ENCODE measurements around the gene CEP152. TPM values are rescaled to one million over a fixed set of nuclear protein-coding genes. Genes with fewer than 3 reads are reported as not detected.

The CEP152 gene
- total RNA-seq, 4 donors from 2014 or later, result 4.2 to 10.5 (median 4.8) TPM

DNA sequence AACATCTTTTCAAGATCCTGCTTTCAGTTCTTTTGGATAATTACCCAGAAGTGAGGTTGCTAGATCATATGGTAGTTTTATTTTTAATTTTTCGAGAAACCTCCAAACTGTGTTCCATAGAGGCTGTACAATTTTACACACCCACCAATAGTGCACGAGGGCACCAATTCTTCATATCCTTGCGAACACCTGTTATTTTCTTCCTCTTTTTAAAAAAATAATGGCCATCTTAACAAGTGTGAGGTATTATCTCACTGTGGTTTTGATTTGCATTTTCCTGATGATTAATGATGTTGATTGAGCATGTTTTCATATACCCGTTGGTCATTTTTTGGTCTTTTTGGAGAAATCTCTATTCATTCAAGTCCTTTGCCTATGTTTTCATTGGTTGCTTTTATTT, 17.6 kb upstream of the CEP152 start:
- DNase-seq, result no peak
- no peaks in the 10 kb centered on the region for H3K27me3 ChIP-seq

DNA sequence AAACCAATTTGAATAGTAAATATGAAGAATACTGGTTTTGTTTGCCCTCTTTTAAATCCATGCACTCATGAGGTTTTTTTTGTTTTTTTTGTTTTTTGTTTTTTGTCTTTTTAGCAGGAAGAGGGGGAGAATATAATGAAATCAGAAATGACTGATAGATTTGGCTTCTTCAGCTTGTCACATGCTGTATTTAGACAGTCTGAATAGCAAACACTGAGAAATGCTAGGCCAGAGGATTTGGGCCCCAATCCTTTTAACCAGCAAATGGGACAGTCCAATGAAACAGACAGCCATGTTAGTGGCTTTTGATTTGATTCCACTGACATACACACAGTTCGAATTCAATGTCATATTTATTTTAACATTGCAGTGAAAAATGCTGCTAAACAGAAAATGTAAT, 14.2 kb upstream of the CEP152 start:
- no peaks in the 10 kb centered on the region for H3K27me3 ChIP-seq
- no peak overlapping the region for H3K27ac ChIP-seq
- DNase-seq, result no peak
- intact Hi-C loops (cut with DNase I; ENCODE audit: low total_unique reads), result no loop called here
- H3K4me1 ChIP-seq, result no peaks in the 10 kb centered on the region
- no peaks in the 10 kb centered on the region for H3K9me3 ChIP-seq
- no peaks in the 10 kb centered on the region for H3K36me3 ChIP-seq
- H3K4me3 ChIP-seq, result no peak overlapping the region
- TF ChIP-seq POLR2A (IDR thresholded peaks at IDR 0.05), result no peak

More for the DNA sequence above, 17.6 kb upstream of the CEP152 start:
- intact Hi-C loops (cut with DNase I; ENCODE audit: low total_unique reads), result no loop called here
- Histone ChIP-seq H3K4me3 (no peak overlapping the region), H3K27ac (no peak overlapping the region), H3K4me1 (no peaks in the 10 kb centered on the region), H3K9me3 (no peaks in the 10 kb centered on the region), H3K36me3 (no peaks in the 10 kb centered on the region)
- TF ChIP-seq CTCF (IDR thresholded peaks at IDR 0.05), result no peak

DNA sequence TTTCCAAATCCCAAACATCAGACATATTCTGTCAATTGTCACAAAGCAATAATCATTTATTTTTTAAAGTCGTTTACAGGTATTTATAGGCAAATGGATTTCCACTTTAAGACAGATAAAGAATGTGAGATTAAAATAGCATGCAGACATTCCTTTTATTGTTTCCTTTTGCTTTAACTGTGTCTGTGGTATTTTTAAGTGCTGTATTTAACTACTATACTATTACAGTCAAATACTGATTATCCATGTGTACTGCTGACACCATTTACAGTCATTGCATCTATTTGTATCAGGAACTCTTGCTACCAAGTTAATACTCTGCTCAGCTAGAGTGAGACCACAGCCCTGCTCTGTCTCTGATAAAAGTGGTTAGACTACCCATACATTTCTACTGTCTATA, 12.8 kb upstream of the CEP152 start:
- no peak overlapping the region for H3K4me3 ChIP-seq
- no peaks in the 10 kb centered on the region for H3K9me3 ChIP-seq
- H3K27ac ChIP-seq, result no peak overlapping the region
- no peak for DNase-seq
- no peaks in the 10 kb centered on the region for H3K4me1 ChIP-seq
- H3K27me3 ChIP-seq, result no peaks in the 10 kb centered on the region
- TF ChIP-seq POLR2A (IDR thresholded peaks at IDR 0.05), result no peak
- no peaks in the 10 kb centered on the region for H3K36me3 ChIP-seq
- intact Hi-C loops (cut with DNase I; ENCODE audit: low total_unique reads), result no loop called here

GRCh38 chr15:48823237-48823636, 12.4 kb upstream of the CEP152 start:
- intact Hi-C loops (cut with DNase I; ENCODE audit: low total_unique reads), result no loop called here
- Histone ChIP-seq H3K4me3 (no peak overlapping the region), H3K9me3 (no peaks in the 10 kb centered on the region), H3K36me3 (no peaks in the 10 kb centered on the region), H3K4me1 (no peaks in the 10 kb centered on the region), H3K27me3 (no peaks in the 10 kb centered on the region), H3K27ac (no peak overlapping the region)
- DNase-seq, result no peak
- TF ChIP-seq POLR2A (IDR thresholded peaks at IDR 0.05) (no peak), CTCF (IDR thresholded peaks at IDR 0.05) (no peak)

- no peak for TF ChIP-seq CTCF (IDR thresholded peaks at IDR 0.05)
- TF ChIP-seq POLR2A (IDR thresholded peaks at IDR 0.05), result no peak
- intact Hi-C loops (cut with DNase I; ENCODE audit: low total_unique reads), result no loop called here
Measured at GRCh38 chr15:48814286-48814685, 3.4 kb upstream of the CEP152 start.

GRCh38 chr15:48811325-48811958, 573 bp upstream of the CEP152 start:
- no peak for DNase-seq
- intact Hi-C loops (cut with DNase I; ENCODE audit: low total_unique reads), result no loop called here
- H3K36me3 ChIP-seq, result no peaks in the 10 kb centered on the region
- TF ChIP-seq CTCF (IDR thresholded peaks at IDR 0.05), result peak in 1 of 4 experiments; percentile 1
- no peak for TF ChIP-seq POLR2A (IDR thresholded peaks at IDR 0.05)
- H3K9me3 ChIP-seq, result no peaks in the 10 kb centered on the region
- H3K27me3 ChIP-seq, result no peaks in the 10 kb centered on the region
- no peaks in the 10 kb centered on the region for H3K4me1 ChIP-seq
- no peak overlapping the region for H3K27ac ChIP-seq
- H3K4me3 ChIP-seq, result peak overlapping the region; percentile 90 to 94

More at GRCh38 chr15:48814286-48814685, 3.4 kb upstream of the CEP152 start:
- Histone ChIP-seq H3K9me3 (no peaks in the 10 kb centered on the region), H3K27me3 (no peaks in the 10 kb centered on the region), H3K4me1 (no peaks in the 10 kb centered on the region), H3K4me3 (no peak overlapping the region), H3K36me3 (no peaks in the 10 kb centered on the region), H3K27ac (no peak overlapping the region)
- DNase-seq, result no peak

Data from uterus (tissue), 4 donors.